Stimulated activated CD4-positive, alpha-beta T cell treated with anti-CD3 and anti-CD28 coated beads, TNF-alpha, amount 100 ng/mL, for 48 hours (primary cell): ENCODE results near the gene WFDC2.

Experiments used
- DNase-seq, 3 donors: peaks; one replicate each; pipeline ENCODE4 v3.0.0-alpha.2; 2020; ENCODE audit warnings: low read depth in 3 of 3

The WFDC2 gene

GRCh38 chr20:45497971-45498494 lies 28.5 kb downstream of the WFDC2 start:
- no peak for DNase-seq

DNA sequence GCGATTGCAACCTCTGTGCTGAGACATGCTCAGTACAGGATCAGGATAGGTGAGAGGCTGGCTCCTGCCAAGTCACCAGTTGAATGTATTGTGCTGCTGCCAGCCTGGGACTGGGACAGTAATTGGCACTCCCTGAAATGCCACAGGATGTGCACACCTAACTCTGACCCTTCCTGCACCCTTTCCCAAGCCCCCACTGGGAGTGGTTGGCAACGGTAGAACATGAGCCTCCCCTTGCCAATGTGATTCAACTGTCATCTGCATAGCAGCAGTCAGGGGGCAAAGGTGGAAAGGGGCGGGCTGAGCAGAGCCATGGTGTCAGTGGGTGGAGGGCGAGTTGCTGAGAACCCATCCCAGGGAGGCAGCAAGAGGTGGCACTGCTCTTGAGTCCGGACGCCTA lies 30.5 kb downstream of the WFDC2 start:
- no peak for DNase-seq

- DNase-seq, result no peak
These were observed 32.0 kb downstream of the WFDC2 start for GRCh38 chr20:45501600-45501999.

DNA sequence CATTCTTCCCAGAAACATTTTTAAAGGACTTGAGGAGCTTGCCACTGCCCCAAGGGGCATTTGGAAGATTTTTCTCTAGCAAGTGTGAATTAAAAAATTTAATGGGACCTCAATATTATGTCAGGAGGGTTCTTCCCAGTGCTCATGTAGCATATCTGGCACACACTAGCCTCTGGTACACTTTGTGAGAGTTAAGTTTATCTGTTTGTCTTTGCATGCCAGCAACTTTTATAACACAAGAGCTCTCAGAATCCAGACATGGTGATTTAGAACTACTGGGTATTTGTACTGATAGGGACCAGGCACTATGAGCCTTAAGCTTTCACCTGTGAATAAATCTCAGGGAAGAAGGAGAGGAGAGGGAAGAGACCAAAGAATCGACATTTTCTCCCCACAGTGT lies 33.0 kb downstream of the WFDC2 start:
- no peak for DNase-seq

DNA sequence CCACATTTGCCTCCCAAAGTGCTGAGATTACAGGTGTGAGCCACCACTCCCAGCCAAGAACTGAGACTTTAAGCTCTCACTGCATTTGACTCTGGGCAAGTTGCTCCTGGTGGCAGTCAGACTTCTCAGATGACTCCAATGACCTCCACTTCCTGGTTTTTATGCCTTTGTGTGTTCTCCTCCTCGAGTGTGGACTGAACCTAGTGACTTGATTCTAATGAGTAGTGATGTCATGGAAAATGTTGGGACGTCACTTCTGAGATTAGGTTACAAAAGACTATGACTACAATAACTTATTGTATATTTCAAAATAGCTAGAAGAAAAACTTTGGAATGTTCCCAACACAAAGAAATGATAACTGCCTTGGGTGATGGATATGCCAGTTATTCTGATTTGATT lies 33.9 kb downstream of the WFDC2 start:
- no peak for DNase-seq

- no peak for DNase-seq
These were observed 36.8 kb downstream of the WFDC2 start for GRCh38 chr20:45506398-45506797.

GRCh38 chr20:45507011-45507820 lies 37.7 kb downstream of the WFDC2 start:
- DNase-seq, result no peak

- no peak for DNase-seq
These were observed 38.7 kb downstream of the WFDC2 start for GRCh38 chr20:45508068-45508886.

- DNase-seq, result no peak
These were observed 39.5 kb downstream of the WFDC2 start for GRCh38 chr20:45509091-45509490.

DNA sequence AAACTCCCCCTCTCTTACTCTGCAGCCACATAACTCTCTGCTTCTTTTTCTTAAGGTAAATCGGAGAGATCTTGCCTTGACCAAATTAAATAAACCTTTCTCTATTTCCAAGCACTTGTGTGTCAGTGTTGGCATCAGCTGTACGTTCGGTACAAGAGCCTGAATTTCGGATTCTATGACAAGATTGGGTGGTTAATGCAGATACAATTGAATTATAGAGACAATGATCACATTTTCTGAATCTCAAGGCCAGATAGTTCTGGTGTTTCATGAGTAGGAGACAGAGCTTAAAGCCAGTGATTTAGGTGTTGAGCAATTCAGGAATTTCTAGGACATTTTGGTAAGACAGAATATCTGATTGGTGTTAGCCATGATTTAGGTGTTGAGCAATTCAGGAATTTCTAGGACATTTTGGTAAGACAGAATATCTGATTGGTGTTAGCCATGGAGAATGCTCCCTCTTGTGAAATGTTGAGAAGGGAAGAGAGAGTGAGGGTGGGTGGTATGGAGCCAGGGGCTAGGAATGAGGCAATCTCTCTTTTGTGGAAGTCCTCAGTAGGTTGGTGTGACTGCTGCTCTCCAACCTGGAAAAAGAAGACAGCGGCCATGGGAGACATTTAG lies 40.8 kb downstream of the WFDC2 start:
- no peak for DNase-seq

GRCh38 chr20:45515147-45515913 lies 45.8 kb downstream of the WFDC2 start, which contains the start of gene SPINT3:
SPINT3 (minus strand) TSS chr20:45515622; CDS start chr20:45515608, 14 bp downstream.
- no peak for DNase-seq

DNA sequence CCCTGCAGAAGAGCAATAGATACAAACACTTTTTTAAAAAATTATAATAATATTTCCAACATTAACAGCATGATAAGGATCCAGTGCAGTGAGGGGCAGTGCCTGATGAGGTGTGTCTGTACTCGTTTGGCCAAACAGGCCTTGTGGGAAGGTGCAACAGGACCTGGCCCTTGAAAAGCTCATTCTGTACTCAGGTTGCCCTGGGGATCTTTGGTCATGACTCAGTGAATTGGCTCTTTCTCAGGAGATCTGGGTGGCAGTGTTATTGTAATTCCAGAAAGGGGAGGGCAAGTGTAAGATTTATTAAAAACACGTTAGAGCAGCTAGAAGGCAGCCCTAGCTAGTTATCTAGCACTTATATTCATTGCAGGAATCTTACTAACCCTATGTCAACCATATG lies 48.7 kb downstream of the WFDC2 start:
- no peak for DNase-seq

DNA sequence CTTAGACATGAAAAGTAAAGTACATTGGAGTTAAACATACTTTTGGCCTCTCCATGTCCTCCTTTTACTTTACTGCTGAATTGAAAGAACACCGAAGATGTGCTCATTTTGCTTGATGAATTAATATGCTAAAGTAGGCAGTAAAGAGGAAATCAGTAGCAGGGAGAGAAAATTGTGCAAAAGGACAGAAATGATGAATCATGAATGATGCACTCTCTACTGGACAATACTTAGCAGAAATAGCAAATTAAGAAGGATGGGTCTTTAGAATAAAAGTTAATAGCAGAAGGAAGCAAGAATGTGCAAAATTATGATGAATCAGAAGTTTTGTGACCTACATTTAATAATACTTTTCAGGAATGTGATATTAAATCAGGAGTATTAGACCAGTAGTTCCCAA lies 54.3 kb downstream of the WFDC2 start:
- DNase-seq, result no peak

GRCh38 chr20:45527294-45527693 lies 57.7 kb downstream of the WFDC2 start:
- DNase-seq, result no peak
